ENCODE results near the gene AGXT.

Gene AGXT

DNA sequence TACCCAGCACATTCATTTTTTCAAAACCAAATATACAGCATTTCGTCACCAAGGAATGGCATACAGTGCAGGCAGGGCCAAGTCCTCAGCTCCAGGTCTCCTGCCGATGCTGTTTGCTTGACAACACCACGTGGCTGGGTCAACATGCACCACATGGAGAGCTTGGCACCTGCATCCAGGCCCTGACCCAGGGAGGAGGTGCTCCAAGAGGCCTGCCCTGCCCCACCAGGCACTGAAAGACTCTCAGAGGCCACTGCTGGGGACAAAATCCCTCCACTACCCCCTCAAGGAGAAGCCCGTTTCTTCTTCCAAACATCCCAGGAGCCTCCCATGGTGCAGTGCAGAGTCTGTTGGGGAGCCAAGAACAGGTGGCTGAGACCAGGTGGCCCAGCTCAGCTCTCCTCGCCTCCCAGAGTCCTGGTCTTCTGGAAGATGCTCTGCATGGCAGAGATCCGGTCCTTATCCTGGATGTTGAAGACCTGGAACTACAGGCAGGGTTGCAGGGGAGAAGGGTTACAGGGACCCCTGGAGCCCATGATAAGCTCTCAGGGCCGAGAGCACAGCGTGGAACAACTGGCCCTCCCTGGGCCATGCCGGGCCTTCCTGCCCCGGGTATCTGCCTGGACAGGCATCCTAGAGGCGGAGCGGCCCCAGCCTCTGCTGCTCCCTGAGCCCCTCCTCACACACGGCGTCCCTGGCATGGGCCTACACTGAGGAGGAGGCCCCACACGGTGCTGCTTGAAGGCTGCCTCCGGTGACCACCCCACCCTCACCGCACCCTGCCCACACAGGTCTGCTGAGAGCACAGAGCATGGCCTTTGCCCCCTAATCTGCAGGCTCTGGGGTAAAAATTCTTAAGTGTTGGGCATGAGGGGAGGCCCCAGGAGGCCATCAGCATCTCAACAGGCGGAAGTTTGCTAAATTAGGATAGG lies 18.3 kb downstream of the AGXT start:
- DNase-seq = no peak

DNA sequence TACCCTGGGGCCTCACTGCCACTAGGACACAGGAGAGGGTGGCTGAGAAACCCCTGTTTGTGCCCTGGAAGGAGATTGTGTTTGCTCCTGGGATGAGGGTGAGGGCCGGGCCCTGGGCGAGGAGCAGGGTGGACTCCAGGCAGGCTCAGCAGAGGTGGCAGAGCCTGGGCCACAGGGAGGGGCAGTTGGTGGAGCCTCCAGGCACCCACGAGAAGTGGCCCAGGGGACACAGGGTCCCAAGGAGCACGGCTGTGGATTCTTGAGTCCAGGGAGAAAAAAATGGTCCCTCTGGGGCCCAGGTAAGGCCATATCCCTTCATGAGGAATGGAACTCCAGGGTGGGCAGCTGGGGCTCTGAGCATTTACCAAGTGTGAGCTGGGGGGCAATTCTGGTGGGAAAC lies 19.0 kb downstream of the AGXT start:
- no peak for DNase-seq

DNA sequence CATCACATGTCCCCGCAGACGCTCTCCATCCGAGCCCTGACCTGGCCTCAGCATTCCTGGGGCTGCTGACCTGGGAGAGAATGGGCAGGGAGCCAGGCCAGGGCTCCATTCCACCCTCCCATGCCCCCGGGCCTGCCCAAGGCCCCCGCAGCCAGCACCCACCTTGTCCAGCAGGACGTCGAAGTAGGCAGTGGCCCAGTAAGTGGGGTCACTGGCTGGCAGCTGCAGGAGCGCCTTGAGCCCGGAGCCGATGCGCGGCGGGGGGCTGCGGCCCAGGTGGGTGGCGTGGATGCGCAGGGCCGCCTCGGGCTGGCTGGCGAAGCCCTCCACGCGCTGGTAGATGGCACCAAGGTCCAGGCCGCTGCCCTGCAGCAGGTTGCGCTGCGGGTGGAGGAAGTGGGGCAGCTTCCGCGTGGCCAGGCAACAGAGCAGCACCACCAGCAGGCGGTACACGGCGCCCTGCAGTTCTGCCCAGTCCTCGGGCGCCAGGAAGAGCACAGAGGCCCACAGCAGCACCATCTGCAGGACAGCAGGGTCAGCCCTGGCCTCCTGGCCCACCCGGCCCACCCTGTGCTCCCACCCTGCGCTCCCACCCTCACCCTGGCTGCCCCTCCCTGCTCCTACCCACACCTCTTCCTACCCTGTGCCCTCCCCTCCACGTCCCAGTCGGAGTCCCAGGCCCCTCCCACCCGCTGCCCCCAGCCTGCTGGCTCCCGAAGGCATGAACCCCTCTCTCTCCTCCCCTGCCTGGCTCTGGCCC lies 19.7 kb downstream of the AGXT start:
- no peak for DNase-seq

DNA sequence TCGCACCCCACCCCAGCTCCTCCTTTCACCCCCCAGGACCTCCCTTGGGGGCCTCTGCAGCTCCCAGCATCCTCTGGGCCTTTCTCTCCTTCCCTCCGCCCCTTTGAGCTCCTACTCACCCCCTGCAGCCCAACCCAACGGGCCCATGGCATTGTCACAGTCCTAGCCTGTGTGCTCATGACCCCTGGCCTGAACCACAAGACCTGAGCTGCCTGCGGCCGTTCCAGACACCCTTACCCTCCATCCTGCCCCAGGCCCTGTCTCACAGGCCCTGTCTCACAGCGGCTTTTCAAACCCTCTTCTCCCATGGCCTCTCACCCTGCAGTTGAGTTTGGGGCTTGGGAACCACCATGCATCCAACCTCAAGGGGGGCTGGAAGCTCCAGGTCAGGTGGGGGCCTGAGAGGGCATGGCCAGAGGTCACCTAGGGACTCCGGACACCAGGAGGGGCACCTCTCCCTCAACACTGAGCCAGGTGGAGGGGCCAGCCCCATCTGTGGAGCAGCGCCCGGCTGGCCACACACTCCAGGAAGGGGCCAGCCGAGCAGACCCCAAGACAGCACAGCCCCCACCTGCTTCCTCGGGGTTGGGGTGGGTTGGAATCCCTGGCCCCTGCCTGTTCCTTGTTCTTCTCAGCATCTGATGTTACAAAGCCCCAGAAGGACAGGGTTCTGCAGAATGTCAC lies 20.4 kb downstream of the AGXT start:
- DNase-seq = no peak

DNA sequence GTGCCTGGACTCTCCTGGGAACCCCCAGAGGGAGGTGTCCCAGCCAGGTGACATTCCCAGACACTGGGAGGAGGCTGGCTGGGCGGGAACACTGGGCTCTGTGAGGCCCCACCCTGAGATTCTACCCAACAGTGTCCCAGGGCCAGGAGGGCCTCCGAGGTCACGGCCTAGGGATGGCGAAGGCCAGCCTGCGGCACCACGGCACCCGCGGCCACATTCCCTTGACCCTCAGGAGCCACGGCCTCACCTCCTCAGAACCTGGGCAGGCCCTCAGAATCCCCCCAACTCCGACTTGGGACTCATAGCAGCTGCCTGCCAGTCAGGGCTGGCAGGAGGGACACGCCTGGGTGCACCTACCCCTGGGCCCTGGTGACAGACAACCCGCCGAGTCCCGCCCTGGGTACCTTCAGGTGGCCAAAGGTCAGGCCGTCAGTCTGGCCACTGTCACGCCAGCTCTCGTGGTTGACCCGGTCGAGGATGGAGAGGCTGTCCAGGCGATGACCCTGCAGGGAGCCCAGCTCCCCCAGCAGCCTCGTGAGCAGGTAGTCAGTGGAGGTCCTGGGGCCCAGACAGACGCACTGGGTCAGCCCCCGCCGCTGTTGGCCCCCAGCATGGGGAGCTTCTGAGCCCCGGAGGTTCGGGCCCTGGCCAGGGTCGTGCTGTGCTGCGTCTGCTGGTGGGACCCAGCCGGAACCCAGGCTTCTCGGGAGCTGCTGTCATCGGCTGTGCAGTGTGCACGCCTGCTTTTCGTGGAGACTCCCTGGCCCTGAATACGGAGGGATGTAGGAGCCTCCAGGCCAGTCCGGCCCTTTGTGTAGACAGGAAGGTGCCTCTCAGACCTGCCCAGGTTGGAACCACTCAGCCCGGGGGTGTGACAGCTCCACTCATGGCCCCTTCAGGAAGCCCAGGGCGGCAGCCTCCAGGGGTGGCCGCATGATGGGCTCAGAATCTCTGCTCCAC lies 21.3 kb downstream of the AGXT start:
- DNase-seq = no peak

DNA sequence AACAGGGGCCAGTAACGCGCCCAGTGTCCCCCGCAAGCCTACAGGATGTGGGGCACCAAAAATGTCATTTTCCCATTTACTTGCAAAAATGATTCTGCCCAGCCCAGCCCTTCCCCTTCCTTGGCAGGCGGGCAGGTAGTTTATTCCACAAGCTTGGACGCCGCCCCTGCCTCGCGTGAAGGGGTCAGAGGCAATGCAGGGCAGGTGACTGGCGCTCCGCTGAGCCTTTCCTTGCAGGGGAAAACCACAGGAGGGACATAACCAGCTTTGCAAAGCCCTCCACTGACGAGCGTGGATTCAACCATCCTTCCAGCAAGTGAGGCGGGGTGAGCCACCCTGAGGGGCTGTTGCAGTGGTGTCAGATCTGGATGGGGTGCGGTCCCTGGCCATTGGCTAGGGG lies 22.1 kb downstream of the AGXT start:
- no peak for DNase-seq

DNA sequence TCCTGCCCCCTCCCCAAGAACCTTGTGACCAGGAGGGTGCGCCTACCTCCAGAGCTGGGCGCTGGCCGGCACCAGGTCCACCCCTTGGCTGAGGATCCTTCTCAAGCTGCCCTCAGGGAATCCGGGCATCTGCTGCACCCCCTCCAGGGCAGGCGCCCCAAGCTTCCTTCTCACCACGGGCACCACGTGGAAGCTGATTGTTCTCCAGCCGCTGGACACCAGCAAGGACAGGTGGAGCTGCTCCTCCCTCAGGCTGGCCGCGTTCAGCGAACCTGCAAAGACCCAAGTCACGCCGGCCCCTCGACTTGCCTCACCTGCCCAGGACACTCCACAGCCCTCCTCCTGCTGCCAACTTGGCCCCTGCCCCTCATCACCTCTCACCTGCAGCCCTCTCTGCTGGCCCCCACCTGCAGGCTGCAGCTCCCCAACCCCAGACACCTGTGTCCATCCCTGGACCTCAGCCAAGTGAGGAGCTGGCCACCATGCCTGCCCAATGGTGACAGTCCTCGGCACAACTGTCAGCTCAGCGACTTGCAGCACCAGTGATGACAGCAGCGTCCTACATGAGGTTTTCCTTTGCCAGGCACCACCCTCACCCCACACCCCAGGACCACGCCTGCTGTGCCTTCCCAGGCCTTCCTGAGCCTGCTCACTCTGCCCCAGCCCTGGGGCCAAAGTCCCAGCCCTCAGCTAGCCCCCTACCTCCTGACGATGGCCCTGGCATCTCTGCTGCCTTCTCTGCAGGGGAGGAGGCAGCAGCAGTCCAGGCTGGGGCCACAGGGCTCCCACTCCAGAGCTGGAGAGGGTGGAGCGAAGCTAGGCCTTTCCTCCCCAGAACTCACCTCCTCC lies 23.1 kb downstream of the AGXT start:
- no peak for DNase-seq

DNA sequence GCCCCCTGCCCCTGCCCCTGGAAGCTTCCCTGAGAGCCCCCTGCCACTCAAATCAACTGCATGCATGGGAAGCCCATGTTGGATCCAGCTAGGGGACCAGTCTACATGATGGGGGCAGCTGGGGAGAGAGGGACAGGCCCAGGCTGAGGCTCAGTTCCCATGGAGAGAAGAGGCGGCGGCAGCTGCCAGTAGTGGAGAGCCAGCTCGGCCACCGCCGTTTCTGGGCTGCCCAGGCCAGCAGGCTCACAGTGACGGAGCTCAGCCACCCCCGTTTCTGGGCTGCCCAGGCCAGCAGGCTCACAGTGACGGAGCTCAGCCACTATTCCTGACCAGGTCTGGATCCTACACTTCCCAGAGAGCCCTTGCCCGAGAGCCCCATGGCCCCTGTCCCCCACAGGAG lies 23.7 kb downstream of the AGXT start:
- no peak for DNase-seq

DNA sequence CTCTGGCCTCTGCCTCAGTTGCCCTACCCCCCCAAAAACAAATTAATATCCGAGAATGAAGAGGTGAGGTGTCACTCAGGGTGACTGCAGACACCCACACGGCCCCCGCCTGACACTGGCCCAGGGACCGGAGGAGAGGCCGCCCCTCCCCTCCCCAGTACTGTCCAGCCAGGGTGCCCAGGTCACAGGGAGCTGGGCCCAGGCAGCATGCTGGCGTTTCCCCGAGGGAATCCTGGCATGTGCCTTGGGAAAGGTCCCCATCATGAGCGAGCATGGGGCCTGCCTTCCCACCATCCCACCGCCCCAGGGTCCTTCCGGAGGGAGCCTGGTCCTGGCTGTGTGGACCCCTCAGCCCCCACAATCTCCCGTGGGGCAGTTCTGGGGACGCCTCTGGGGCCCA lies 24.3 kb downstream of the AGXT start:
- DNase-seq = no peak

DNA sequence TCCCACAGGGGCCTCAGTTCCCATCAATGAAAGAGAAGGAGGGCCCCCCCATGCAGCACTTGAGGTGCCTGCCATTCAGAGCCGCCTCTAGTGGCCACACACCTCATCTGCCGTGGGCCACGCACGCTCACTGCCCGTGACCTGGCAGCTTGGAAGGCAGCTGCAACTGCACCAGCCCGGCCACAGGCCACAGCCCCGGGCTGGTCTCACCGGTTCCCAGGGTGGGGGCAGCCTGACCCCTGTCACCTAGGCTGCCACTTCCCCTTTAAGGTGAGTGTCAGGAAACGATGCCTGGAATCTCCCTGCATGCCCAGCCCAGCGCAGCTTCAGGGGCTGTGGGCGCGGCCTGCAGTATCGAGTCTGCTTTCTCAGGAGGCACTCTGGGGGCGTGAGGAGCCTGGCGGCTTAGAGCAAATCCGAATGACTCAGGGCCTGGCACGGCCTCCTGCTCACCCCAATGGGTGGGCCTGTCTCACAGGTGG lies 24.8 kb downstream of the AGXT start:
- no peak for DNase-seq

DNA sequence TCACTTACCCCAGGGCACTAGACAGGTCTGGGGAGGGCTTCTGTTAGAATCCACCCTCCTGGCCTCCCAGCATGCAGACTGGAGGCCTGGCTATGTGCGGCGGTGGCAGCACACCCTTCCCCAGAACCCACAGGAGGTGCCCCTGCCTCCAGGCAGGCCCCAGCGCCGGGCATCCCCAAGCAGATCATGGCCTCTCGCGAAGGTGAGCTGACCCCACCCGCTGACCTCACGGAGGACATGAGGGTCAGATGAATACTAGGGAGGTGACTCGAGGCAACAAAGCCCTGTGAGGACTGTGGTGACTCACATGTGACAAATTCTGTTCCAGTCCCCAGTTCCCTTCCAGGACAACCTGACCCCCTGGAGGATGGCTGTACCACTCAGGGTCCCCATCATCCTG lies 25.4 kb downstream of the AGXT start:
- DNase-seq = no peak

DNA sequence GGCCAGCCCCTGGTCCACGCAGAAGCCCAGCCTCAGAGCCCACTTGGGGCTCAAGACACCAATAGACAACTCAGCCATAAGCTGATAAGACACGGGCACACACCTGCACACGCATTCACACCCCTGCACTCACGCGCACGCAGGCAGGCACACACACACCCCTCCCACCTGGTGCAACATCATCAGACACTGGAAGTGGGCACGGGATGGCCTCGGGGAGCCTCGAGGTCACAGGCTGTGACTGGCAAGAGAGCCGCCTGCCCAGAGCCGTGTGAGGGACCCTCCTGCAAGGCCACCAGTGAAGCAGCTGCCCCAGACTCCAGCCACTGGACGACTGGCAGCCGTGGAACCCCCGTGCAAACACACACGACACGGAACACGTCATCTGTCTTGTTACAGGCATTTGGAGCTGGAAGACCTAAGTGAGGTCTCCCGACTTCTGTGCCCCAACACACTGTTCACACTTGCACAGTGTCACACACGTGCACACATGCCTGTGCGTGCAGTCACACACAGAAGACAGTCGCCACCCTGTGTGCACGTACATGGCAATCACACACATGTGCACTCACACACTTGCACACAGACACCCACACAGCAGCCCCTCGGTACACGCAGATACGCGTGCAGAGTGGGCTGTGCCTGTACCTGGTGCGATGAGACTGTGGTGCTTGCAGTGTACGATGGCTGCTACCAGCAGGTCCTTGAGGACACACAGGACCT lies 26.4 kb downstream of the AGXT start:
- DNase-seq = no peak

DNA sequence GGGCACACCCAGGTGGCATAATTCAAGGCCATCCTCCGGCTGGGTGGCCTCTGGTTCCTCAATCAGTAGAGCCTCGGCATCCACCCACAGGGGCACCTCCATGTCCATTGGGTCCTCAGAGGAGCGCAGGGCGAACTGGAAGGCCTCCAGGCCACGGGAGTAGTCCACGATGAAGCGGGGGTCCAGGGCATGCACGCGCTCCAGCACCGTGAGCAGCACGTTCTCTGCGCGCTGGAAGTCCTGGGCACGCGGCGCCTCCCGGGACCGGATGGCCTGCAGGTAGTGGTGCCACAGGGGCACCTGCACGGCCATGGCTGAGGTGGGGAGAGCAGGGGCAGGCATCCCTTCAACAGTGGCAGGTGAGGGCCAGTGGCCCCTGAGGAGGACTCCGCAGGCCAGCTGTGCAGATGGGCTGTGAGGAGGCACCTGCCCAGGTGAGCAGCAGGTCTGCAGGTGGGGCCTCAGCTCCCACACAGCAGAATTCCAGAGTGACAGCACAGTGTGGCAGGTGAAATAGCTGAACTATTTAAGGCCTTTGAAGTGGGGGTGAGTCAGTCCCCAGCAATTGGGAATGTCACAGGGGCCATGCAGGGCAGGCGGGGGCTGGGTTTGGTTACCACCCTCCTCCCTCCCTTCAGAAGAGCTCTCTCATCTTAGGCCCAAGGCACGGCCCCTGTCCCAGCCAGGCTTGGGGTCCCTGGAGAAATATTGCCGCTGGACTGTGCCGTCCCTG lies 27.2 kb downstream of the AGXT start, which contains the start of gene MAB21L4:
TSS of gene MAB21L4 (minus strand) at position 501 of the 733 bp plus-strand sequence. CDS start at position 342, 159 bp downstream.
- no peak for DNase-seq

DNA sequence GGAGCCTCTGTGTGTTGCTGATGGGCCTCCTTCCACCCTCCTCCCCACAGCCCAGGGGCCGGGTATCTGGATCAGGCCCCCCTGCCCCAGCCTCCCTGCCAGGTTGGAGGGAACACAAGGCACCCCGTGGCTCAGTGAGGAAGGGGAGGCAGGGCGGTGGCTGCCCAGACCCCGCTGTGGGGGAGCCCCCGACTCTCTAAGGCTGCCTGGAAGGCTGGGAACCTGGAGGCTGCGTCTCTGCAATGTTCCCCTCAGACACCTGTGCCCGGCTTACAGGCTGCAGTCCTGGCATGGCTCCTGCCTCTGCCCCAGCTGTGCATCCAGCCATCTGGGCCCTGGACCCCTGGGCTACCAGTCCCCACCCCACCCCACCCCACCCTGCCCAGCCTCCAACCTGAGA lies 27.8 kb downstream of the AGXT start:
- no peak for DNase-seq

DNA sequence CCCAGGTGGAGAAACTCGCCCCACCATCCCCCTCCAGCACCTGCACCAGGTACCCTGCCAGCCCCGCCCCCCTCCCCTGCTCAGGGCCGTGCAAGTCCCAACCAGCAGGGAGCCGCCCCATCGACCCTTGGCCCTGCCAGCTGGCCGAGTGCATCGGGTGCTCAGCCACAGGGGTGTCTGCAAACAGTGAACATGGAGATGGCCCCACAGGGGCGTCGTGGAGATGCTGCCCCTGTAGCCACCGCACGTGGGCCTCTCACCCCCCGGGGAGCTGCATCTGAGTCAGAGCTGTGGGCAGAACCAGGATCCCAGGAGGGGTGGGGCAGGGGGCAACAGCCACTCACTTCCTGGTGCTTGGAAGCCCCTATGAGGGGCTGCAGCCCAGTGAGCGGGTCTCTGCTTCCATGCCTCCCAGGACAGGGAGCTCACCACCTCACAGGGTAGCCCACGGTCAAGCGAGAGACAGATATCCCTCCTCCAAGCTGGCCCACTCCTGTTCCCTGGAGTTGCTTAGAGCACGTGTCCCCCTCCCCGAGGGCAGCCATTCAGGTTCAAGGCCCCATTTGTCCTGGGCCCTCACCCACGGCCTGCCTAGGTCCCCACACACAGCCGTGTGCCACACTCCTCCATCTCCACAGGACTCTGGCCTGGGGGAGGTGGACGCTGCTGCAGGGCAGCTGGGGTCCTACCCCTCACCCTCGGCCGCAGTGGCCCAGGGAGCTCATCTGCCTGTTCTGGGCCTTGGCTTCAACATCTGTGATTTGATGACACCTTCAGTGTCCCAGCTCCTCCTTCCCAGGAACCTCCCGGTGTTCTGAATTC lies 28.5 kb downstream of the AGXT start:
- DNase-seq = no peak

DNA sequence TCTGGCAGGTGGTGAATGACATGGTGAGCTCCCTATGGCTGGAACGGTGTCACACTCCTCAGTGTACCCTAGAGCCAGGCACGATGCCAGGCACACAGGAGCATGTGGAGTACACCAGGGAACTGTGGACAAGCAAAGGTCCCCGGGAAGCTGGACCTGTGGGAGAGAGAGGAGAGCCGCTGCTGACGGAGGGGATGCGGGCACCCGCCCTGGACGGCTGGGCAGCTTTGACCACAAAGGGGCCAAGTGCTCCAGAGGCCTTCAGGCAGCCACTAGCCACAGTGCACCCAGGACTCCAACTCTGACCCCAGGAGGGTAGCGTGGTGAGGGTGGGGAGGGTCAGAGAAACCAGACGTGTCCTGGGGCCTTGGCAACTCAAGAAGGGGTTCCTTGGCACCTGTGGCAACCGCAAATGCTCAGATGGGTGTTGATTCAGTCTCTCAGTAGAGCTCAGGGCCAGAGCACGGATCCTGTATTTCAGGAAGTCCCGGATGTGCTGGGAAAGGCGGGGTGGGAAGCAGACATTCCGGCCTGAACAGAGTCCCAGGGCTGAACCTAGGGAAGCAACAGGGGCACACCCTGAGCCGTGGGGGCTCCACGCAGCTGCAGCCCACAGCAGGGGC lies 29.6 kb downstream of the AGXT start:
- DNase-seq = no peak

DNA sequence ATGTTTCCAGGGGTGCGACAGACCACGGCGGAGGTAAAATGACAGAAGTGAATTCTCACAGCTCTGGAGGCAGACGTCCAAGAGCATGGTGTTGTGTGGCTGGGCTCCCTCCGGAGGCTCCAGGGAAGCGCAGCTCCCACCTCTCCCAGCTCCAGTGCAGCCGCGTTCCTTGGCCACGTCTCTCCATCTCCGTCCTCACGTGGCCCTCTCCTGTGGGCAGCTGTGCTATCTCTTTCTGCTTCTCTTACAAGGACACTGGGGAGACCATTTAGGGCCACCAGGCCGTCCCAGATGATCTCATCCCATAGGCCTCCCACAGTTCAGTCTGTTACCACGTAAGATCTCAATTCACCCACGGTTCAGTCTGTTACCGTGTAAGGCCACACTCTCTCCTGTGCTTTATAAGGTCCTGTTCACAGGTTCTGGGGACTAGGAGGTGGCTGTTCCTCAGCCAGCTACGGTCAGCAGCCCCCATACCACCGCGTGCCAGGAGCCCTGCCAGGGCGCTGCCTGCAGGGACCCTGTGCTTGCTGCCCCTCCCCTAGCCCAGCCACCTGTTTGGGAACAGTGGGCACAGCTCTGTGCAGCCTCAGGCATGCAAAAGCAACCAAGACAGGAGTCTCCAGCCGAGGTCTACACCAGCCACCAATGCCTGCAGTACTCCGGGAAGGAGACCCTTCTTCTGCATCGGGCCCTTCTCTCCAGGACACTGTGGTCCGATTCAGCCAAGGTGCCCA lies 30.3 kb downstream of the AGXT start:
- DNase-seq = no peak

DNA sequence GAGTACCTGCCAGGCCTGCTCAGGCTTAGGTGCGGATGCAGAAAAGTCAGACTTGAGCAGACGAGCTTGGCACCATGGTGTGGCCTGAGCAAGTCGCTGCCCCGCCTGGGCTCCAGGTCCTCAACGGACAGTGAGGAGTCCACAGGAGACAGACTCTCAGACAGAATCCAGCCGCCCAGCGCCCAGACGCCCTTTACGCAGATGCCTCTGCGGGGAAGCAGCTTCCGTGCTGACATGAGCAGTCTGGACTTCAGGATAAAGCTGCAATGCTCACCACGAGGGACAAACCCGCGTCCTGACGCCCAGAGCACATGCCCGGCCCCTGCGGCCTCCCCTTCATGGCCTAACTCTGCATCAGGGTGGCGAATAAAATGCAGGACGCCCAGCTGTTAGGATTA lies 30.8 kb downstream of the AGXT start:
- no peak for DNase-seq
